ENCODE data around the gene CLHC1.

- no peak for TF ChIP-seq POLR2A (IDR thresholded peaks at IDR 0.05; ENCODE audit: low read length)
- TF ChIP-seq GATA1 (IDR thresholded peaks at IDR 0.05; ENCODE audit: low read depth, low read length) = no peak
These were observed 31.7 kb downstream of the CLHC1 start for GRCh38 chr2:55200416-55200815.

All from erythroblast (primary cell).